ENCODE data around the gene NINJ1.

NINJ1 gene

GRCh38 chr9:93127395-93127911 is 6.6 kb downstream of the NINJ1 start:
- no peak for TF ChIP-seq CTCF (IDR thresholded peaks at IDR 0.05; ENCODE audit: low read depth, low read length)
- no peak for DNase-seq (ENCODE audit: extremely low read depth, low read depth)

- no peak for TF ChIP-seq CTCF (IDR thresholded peaks at IDR 0.05; ENCODE audit: low read depth, low read length)
- no peak for DNase-seq (ENCODE audit: extremely low read depth, low read depth)
Observed at GRCh38 chr9:93126825-93127368, 7.2 kb downstream of the NINJ1 start.

- no peak for TF ChIP-seq CTCF (IDR thresholded peaks at IDR 0.05; ENCODE audit: low read depth, low read length)
- no peak for DNase-seq (ENCODE audit: extremely low read depth, low read depth)
Observed at GRCh38 chr9:93126151-93126781, 7.8 kb downstream of the NINJ1 start.

GRCh38 chr9:93125331-93125894 is 8.6 kb downstream of the NINJ1 start:
- DNase-seq (ENCODE audit: extremely low read depth, low read depth): no peak
- no peak for TF ChIP-seq CTCF (IDR thresholded peaks at IDR 0.05; ENCODE audit: low read depth, low read length)

- no peak for TF ChIP-seq CTCF (IDR thresholded peaks at IDR 0.05; ENCODE audit: low read depth, low read length)
- DNase-seq (ENCODE audit: extremely low read depth, low read depth): no peak
Observed at GRCh38 chr9:93124793-93125192, 9.3 kb downstream of the NINJ1 start.

GRCh38 chr9:93123561-93124283 is 10.3 kb downstream of the NINJ1 start:
- TF ChIP-seq CTCF (IDR thresholded peaks at IDR 0.05; ENCODE audit: low read depth, low read length): no peak
- no peak for DNase-seq (ENCODE audit: extremely low read depth, low read depth)
